IPS-18c (cell line): Measurements from ENCODE around the gene CD52.

Source experiments
- H3K4me3 ChIP-seq: 2 replicates; pipeline ENCODE4 v1.7.0; 2013; ENCODE audit warnings: low read depth, mild to moderate bottlenecking, low read length, moderate library complexity; ENCODE audit not compliant: insufficient read depth
- H3K9me3 ChIP-seq: one replicate; pipeline ENCODE4 v1.6.1; 2013; ENCODE audit warnings: mild to moderate bottlenecking, low read length, moderate library complexity; ENCODE audit not compliant: control insufficient read depth, insufficient read depth

CD52 gene

DNA sequence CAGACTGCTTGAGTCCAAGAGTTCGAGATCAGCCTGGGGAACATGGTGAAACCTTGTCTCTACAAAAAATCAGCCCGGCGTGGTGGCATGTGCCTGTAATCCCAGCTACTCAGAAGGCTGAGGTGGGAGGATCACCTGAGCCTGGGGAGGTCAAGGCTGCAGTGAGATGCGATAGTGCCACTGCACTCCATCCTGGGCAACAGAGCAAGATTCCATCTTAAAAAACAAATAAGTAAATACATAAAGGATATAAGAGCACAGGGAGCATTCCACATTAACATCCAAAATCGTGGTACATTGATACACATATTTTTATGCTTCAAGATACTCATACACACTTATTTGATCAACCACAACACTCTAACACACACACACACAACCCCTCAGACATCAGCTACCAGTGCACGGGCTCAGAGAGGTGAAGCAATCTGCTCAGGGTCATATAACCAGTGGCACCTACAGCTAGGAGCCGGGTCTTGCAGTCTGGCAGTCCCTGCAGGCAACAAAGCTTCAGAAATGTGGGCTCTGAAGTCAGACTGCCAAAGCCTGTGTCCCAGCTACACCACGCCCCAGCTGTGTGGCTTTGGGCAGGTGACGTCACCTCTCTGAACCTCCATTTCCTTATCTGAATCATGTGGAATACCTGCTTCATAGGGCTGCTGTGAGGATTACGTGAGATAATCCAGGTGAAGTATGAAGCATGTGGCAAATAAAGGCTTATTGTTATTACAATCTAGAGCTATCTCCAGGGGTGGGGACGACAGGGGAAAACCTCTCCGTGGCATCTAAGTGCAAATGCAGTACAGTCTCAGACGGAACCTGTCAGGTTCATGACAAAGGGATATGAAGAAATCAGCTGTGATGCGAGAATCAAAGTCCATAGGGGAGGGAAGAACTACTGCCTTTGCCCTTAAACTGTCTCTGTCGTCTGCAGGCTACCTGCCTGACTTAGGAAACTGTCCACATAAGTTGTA is 40.9 kb downstream of the CD52 start:
- Histone ChIP-seq H3K9me3 (peaks cover 2% of the 10 kb centered on the region), H3K4me3 (no peak overlapping the region)

DNA sequence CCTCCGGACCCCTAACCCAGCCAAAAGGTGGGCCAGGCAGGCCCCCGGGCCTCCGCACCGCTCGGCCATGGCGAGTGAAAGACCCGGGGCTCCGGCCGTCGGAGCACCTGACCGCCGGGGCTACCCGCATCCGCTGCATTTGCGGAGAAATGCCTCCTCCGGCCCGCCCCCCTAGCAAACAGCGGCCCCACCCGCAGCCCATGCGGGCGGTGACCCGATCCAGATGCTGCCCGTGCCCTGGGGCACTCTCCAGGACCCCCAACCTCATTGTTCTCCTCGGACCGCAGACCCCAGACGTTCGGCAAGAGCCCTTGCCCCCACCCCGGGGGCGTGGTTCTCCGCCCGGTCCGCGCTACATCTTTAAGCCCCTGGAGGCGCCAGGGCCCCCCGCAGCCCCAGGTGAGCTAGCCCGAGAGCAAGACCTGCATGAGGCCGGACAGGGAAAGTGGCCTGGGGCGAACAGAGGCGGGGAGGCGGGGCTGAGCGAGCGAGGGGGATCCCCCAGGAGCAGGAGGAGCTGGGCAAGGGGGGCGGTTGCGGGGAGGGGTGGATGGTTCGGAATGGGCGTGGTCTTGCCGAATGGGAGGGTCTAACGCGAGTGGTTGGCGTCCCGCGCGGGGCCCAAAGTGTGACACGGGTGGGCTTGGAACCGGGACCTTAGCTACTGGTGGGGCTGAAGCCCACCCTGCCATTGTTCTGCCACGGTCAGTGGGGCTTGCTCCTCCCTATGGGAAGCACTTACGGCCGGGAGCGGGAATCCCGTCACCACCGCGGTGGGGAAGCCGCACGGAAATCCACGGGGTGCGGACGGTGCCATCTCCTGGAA is 42.4 kb downstream of the CD52 start:
- peak overlapping the region; percentile 68 for H3K4me3 ChIP-seq
- peaks cover 2% of the 10 kb centered on the region for H3K9me3 ChIP-seq

- H3K4me3 ChIP-seq = peak overlapping the region; percentile 68
Measured at GRCh38 chr1:26360807-26361604, 43.2 kb downstream of the CD52 start.

GRCh38 chr1:26361605-26362122 is 43.9 kb downstream of the CD52 start:
- no peaks in the 10 kb centered on the region for H3K9me3 ChIP-seq
- H3K4me3 ChIP-seq = no peak overlapping the region

More at GRCh38 chr1:26360807-26361604, 43.2 kb downstream of the CD52 start:
- H3K9me3 ChIP-seq = peaks cover 2% of the 10 kb centered on the region

GRCh38 chr1:26362331-26362730 is 44.6 kb downstream of the CD52 start:
- H3K9me3 ChIP-seq = no peaks in the 10 kb centered on the region
- H3K4me3 ChIP-seq = no peak overlapping the region

DNA sequence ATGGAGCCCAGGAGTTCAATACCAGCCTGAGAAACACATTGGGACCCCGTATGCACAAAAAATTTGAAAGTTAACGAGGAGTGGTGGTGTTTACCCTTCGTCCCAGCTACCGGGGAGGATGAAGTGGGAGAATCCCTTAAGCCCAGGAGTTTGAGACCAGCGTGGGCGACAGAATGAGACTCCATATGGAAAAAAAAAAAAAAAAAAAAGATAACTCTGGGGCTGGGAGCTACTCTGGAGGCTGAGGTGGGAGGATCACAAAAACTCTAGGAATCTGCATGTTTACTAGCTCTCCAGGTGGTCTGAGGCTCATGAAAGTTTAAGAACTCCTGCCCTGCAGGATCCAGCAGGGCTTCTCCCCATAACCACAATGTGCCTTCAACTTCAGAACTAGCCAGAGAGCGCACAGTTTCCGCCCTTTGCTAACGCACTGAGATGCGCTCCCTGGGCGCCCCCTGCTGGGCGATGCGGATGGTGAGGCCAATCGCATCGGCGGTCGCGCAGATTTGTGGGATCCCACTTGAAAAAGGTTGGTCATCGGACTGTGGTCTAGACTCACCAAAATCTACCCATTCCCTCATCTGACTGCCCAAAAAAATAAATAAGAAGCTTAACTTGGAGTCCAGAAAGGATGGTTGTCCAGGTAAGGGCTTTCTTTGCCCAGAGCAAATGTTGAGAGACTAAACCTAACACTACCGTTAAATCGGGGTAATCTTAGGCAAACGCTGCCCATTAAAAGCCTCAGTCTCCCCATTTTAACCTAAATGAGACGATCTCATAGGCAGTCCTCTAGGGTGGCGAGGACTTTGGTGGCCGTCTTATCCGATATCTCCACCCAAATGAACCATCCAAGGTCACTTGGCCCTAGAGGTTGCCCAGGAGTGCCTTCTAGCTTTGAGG is 46.0 kb downstream of the CD52 start:
- no peak overlapping the region for H3K4me3 ChIP-seq

DNA sequence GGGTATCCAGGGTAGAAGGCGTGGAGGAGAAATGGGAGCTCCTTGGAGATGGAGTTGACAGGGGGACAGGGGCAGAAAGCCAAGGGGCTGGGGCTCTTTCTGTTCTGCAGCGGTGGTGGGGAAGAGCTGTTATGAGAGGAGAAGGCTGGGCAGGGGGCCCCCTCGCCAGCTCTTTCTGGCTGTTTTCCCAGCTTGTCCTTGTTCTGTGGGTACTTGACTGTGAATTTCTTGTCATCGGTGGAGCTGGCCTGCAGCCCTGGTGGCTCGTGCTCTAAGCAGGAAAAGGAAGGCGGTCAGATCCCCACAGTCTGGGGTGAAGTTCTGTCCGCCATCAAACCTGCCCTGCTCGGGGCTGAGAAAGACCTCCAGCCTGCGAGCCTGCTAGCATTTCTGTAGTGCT is 47.2 kb downstream of the CD52 start:
- H3K9me3 ChIP-seq = no peaks in the 10 kb centered on the region
- H3K4me3 ChIP-seq = no peak overlapping the region

More for the DNA sequence above, 46.0 kb downstream of the CD52 start:
- no peaks in the 10 kb centered on the region for H3K9me3 ChIP-seq

- H3K9me3 ChIP-seq = no peaks in the 10 kb centered on the region
Measured at GRCh38 chr1:26367441-26367840, 49.7 kb downstream of the CD52 start.

DNA sequence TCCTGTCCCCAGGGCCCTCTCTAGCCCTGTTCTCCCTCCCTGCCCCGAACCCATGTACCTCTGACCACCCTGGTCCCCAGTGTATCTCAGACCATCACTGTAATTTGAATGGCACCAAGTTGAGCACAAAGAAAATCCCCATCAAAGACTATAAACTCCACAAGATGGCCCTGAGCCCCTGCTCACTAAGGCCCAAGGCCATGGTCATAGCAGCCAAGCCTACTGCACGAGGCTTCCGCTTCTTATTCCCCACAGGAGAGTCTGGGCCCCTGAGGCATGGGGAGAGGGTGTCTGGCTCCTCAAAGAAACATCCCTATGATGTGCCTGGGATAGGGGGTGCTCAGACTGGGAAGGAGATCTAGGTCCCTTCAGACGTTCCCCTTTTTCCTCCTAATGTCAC is 50.2 kb downstream of the CD52 start:
- Histone ChIP-seq H3K9me3 (no peaks in the 10 kb centered on the region), H3K4me3 (no peak overlapping the region)

More at GRCh38 chr1:26367441-26367840, 49.7 kb downstream of the CD52 start:
- H3K4me3 ChIP-seq = no peak overlapping the region

DNA sequence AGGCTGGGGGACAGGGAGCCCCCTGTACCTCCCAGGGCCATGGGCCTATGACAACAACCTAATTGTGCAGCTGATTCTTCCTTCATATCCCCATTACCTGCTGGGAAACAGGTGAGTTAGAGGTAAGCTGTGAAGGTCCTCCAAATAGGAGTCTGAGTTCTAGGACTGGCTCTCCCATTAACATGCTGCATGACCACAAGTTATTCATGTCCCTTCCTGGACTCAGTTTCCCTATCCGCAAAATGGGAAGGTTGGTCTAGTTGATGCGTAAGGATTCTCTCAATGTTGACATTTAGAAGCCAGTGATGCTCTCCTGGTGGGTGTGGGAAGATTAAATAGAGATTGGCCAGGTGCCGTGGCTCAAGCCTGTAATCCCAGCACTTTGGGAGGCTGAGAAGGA is 50.7 kb downstream of the CD52 start:
- Histone ChIP-seq H3K4me3 (no peak overlapping the region), H3K9me3 (no peaks in the 10 kb centered on the region)
